HCT116 (cell line): ENCODE measurements around the gene TDO2. TPM values are rescaled to one million over a fixed set of nuclear protein-coding genes. Genes with fewer than 3 reads are reported as not detected.

ENCODE experiments used
- ATAC-seq: fragments of 200-7000 bp; cut with Tn5 transposase; 2 replicates; pipeline ENCODE4 v1.9.1; 2020; ENCODE audit warnings: mild to moderate bottlenecking, moderate library complexity
- BruUV-seq: library from RNA; stranded (reverse); fragments of 400-500 nt; replicated peaks from 2 replicates; lab custom pipeline; 2021; lab: Mats Ljungman, UMichigan
- CTCF ChIA-PET: fragments of 300-600 bp; sonication (Branson Sonifier 250); formaldehyde crosslinking; loops from one replicate; lab custom pipeline; 2021; ENCODE audit warnings: antibody characterized with exemption; lab: Charles Lee
- POLR2A ChIA-PET: fragments of 300-600, 350-600 bp; sonication (Branson Sonifier 250); formaldehyde crosslinking; loops from one replicate; lab custom pipeline; 2021; ENCODE audit warnings: antibody characterized with exemption; lab: Charles Lee
- RAD21 ChIA-PET, 2 experiments: fragments of 300-600 bp; sonication (Branson Sonifier 250); formaldehyde crosslinking; loops; one replicate each; lab custom pipeline; 2023; ENCODE audit warnings: low total read pairs in 2 of 2; ENCODE audit not compliant: uncharacterized antibody in 2 of 2, unreplicated experiment in 2 of 2, low non-redundant PET in 1 of 2; lab: Charles Lee
- DNase-seq: peaks from one replicate; pipeline ENCODE4 v3.0.0-alpha.2; 2010; ENCODE audit warnings: low read depth, low spot score
- H2AFZ ChIP-seq: fragments of 200-600 bp; shearing (Covaris generic), sonication (generic); 2 replicates; pipeline ENCODE4 v1.6.1; 2017; ENCODE audit warnings: low read depth, mixed run types, mixed read lengths, antibody characterized with exemption, low read length; ENCODE audit not compliant: poor library complexity, severe bottlenecking
- H3K27ac ChIP-seq: 2 replicates; pipeline ENCODE4 v1.5.1; 2012; ENCODE audit warnings: low read depth, low read length
- H3K27me3 ChIP-seq: fragments of 200-600 bp; sonication (generic); 2 replicates; pipeline ENCODE4 v1.6.1; 2016; ENCODE audit warnings: mixed run types, low read length, mixed read lengths; ENCODE audit not compliant: insufficient read depth
- H3K36me3 ChIP-seq, 2 experiments: fragments of 200-500 bp in 1 of 2; fragments of 200-600 bp in 1 of 2; sonication (Bioruptor generic) in 1 of 2; sonication (generic) in 1 of 2; 2 replicates each; pipeline versions ENCODE4 v1.5.1 to v1.6.1; 2014 to 2016; ENCODE audit warnings: low read length in 2 of 2, inconsistent platforms in 1 of 2, mixed read lengths in 1 of 2, mixed run types in 1 of 2; ENCODE audit not compliant: insufficient read depth in 2 of 2, control insufficient read depth in 1 of 2
- H3K4me1 ChIP-seq, 2 experiments: fragments of 200-600 bp in 1 of 2; sonication (generic) in 1 of 2; 2 replicates each; pipeline versions ENCODE4 v1.5.1 to v1.6.1; 2012 to 2017; ENCODE audit warnings: low read length in 2 of 2, inconsistent platforms in 1 of 2, mild to moderate bottlenecking in 1 of 2, mixed read lengths in 1 of 2, mixed run types in 1 of 2, moderate library complexity in 1 of 2; ENCODE audit not compliant: insufficient read depth in 2 of 2, control insufficient read depth in 1 of 2
- H3K4me2 ChIP-seq: fragments of 200-600 bp; sonication (generic); 2 replicates; pipeline ENCODE4 v1.6.1; 2017; ENCODE audit warnings: mixed run types, low read length, mixed read lengths
- H3K4me3 ChIP-seq, 2 experiments: fragments of 200-600 bp in 1 of 2; sonication (generic) in 1 of 2; replicated peaks in 1 of 2; 2 replicates each; pipeline ENCODE4 v1.5.1; 2011 to 2016; ENCODE audit warnings: low read length in 2 of 2, control low read depth in 1 of 2, low read depth in 1 of 2, mild to moderate bottlenecking in 1 of 2, mixed read lengths in 1 of 2, mixed run types in 1 of 2
- H3K79me2 ChIP-seq: fragments of 200-600 bp; sonication (generic); 2 replicates; pipeline ENCODE4 v1.6.1; 2017; ENCODE audit warnings: mild to moderate bottlenecking, mixed run types, low read length, moderate library complexity, mixed read lengths; ENCODE audit not compliant: insufficient read depth
- H3K9ac ChIP-seq: fragments of 200-600 bp; sonication (generic); 2 replicates; pipeline ENCODE4 v1.6.1; 2016; ENCODE audit warnings: low read length, mixed read lengths
- H3K9me2 ChIP-seq: fragments of 200-600 bp; sonication (generic), shearing (Covaris generic); 2 replicates; pipeline ENCODE4 v1.6.1; 2017; ENCODE audit warnings: mixed run types, mild to moderate bottlenecking, moderate library complexity; ENCODE audit not compliant: insufficient read depth
- H3K9me3 ChIP-seq, 2 experiments: fragments of 200-500 bp in 1 of 2; fragments of 200-600 bp in 1 of 2; sonication (Bioruptor generic) in 1 of 2; sonication (generic) in 1 of 2; 2 replicates each; pipeline ENCODE4 v1.6.1; 2014 to 2017; ENCODE audit warnings: low read length in 2 of 2, mixed read lengths in 2 of 2, inconsistent platforms in 1 of 2, low read depth in 1 of 2, mild to moderate bottlenecking in 1 of 2, mixed run types in 1 of 2, moderate library complexity in 1 of 2; ENCODE audit not compliant: control insufficient read depth in 1 of 2, insufficient read depth in 1 of 2
- H4K20me1 ChIP-seq: fragments of 200-600 bp; sonication (generic), shearing (Covaris generic); 2 replicates; pipeline ENCODE4 v1.6.1; 2017; ENCODE audit warnings: mixed run types, mild to moderate bottlenecking, moderate library complexity; ENCODE audit not compliant: insufficient read depth
- CEBPB ChIP-seq: IDR thresholded peaks from 2 replicates; pipeline ENCODE4 v1.6.1; 2012; ENCODE audit warnings: low read depth
- ELF1 ChIP-seq: IDR thresholded peaks from 2 replicates; pipeline ENCODE4 v1.6.1; 2012; ENCODE audit warnings: low read depth, borderline replicate concordance
- EZH2 ChIP-seq: fragments of 200-600 bp; sonication (generic); IDR thresholded peaks from 2 replicates; pipeline ENCODE4 v1.6.1; 2017; ENCODE audit warnings: antibody characterized with exemption, mixed run types
- EZH2phosphoT487 ChIP-seq: fragments of 200-600 bp; IDR thresholded peaks from 2 replicates; pipeline ENCODE4 v1.6.1; 2018; ENCODE audit warnings: antibody characterized with exemption, borderline replicate concordance
- JUND ChIP-seq: IDR thresholded peaks from 2 replicates; pipeline ENCODE4 v1.6.1; 2012
- MAX ChIP-seq: IDR thresholded peaks from 2 replicates; pipeline ENCODE4 v1.6.1; 2012
- REST ChIP-seq: IDR thresholded peaks from 2 replicates; pipeline ENCODE4 v1.6.1; 2012; ENCODE audit warnings: low read depth
- YY1 ChIP-seq: IDR thresholded peaks from 2 replicates; pipeline ENCODE4 v1.6.1; 2011; ENCODE audit warnings: low read length, low read depth, moderate library complexity, mild to moderate bottlenecking; ENCODE audit not compliant: insufficient replicate concordance; ENCODE audit errors: extremely low read depth
- intact Hi-C: fragments of 100-400 bp; cut with micrococcal nuclease; formaldehyde crosslinking; loops from 2 replicates; pipeline ENCODE4 v1.10.0; 2022
- total RNA-seq: library from RNA; stranded (reverse); gene quantifications from one replicate; pipeline ENCODE4 v1.2.1, GENCODE V29; 2021; ENCODE audit not compliant: unreplicated experiment
- TF ChIP-seq, protein P1 (sequence below): IDR thresholded peaks from 2 replicates; pipeline ENCODE4 v1.6.1; 2011; ENCODE audit warnings: mild to moderate bottlenecking, low read length, moderate library complexity; ENCODE audit not compliant: insufficient replicate concordance; ENCODE audit errors: extremely low read depth

The TDO2 gene
- total RNA-seq, 1 experiment from 2014 or later: 0.27 TPM

- Histone ChIP-seq H4K20me1 (no peaks in the 10 kb centered on the region), H3K4me1 (no peaks in the 10 kb centered on the region), H3K4me2 (no peak overlapping the region), H3K79me2 (no peaks in the 10 kb centered on the region), H3K36me3 (no peaks in the 10 kb centered on the region), H3K4me3 (no peak overlapping the region), H3K9me3 (no peaks in the 10 kb centered on the region), H3K27me3 (no peaks in the 10 kb centered on the region), H3K9ac (no peak overlapping the region), H2AFZ (no peak overlapping the region), H3K27ac (no peak overlapping the region), H3K9me2 (no peaks in the 10 kb centered on the region)
- intact Hi-C loops: no loop called here
- TF ChIP-seq, protein P1, sequence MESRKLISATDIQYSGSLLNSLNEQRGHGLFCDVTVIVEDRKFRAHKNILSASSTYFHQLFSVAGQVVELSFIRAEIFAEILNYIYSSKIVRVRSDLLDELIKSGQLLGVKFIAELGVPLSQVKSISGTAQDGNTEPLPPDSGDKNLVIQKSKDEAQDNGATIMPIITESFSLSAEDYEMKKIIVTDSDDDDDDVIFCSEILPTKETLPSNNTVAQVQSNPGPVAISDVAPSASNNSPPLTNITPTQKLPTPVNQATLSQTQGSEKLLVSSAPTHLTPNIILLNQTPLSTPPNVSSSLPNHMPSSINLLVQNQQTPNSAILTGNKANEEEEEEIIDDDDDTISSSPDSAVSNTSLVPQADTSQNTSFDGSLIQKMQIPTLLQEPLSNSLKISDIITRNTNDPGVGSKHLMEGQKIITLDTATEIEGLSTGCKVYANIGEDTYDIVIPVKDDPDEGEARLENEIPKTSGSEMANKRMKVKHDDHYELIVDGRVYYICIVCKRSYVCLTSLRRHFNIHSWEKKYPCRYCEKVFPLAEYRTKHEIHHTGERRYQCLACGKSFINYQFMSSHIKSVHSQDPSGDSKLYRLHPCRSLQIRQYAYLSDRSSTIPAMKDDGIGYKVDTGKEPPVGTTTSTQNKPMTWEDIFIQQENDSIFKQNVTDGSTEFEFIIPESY: no peak
- no peak for TF ChIP-seq ELF1
- TF ChIP-seq EZH2phosphoT487: no peak
- no peak for TF ChIP-seq REST
- no peak for TF ChIP-seq CEBPB
- TF ChIP-seq MAX: no peak
- no peak for TF ChIP-seq JUND
- TF ChIP-seq EZH2: no peak
- TF ChIP-seq YY1: no peak
- DNase-seq (no peak), ATAC-seq (no peak)
- ChIA-PET POLR2A (no interaction called here), RAD21 (no interaction called here), CTCF (no interaction called here)
- BruUV-seq: no TSS peak
Observed at GRCh38 chr4:155943605-155944291, 40.3 kb downstream of the TDO2 start.
